Activated T-helper 9 cell treated with anti-CD3 and anti-CD28 coated beads, Interleukin-2, amount 50 U/mL, for 16 hours (primary cell): ENCODE results near the gene MAPK1IP1L.
"Not testable (repeated sequence)": the region's sequence is repeated elsewhere in the genome, so short reads cannot be mapped to it uniquely, and the experiment has no call there.

Experiments used
- DNase-seq: peaks from one replicate; pipeline ENCODE4 v3.0.0-alpha.2; 2020; ENCODE audit warnings: low read depth

Gene MAPK1IP1L

DNA sequence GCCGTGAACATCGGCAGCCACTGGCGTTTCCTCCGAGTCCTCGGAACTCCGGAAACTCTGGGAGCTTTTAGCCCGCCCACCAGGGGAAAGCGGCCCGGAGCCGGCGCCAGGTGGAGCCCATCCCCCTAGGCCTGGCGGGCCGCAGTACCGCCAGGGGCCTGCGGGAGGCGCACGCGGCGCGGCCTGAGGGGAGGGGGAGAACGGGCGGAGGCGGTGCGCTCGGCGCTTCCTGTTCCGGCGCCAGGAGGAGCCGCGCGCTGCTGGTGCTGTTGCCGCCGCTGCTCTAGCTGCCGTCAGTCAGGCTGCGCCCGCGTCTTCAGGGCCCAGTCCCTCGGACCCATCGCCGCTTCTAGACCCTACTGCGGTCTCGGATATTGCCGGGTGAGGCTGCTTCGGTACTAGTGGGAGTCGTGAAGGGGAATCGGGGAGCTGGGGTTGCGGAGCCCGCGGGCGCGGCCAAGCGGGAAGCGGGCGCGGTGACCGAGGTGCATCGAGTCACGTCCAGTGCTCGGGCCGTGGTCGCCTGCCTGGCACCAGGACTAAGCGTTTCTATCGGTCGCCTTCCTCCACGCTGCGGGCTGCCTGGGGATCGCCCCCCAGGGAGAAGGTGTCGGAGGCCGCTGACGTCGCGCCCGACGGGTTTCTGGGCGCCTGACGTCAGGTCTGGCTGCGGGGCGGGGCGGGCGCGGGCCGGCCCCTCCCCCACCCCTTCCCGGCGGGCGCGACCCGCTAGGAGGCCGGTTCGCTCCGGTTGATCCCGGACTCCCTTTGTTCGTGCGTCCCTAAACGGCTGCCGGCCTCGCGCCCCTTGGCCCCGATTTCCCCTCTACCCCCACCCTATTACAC lies at the start of gene MAPK1IP1L:
Gene MAPK1IP1L (plus strand): TSS at position 225 of the 846 bp plus-strand sequence. CDS start 10,037 bp downstream, outside the sequence.
- peak; percentile 88 for DNase-seq

DNA sequence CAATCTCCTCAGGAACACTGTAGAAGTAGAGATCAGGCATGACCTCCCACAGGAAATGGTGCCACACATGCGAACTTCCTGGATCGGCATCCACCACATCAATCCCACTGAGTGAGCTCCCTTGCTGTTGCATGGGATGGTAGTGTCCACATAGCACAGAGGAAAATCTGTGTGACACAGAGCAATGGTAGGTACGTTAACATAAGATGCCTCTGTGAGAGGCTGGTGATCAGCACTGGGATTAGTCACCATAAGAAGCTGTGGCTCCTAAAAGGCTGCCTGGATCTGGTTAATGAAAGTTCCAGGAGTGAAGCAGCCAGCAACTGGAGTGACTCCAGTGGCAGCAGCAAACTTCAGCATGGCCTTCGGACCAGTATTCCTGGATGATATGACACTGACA lies 46.4 kb upstream of the MAPK1IP1L start:
- no peak for DNase-seq

- DNase-seq = no peak
Observed at GRCh38 chr14:55015006-55015405, 36.4 kb upstream of the MAPK1IP1L start.

DNA sequence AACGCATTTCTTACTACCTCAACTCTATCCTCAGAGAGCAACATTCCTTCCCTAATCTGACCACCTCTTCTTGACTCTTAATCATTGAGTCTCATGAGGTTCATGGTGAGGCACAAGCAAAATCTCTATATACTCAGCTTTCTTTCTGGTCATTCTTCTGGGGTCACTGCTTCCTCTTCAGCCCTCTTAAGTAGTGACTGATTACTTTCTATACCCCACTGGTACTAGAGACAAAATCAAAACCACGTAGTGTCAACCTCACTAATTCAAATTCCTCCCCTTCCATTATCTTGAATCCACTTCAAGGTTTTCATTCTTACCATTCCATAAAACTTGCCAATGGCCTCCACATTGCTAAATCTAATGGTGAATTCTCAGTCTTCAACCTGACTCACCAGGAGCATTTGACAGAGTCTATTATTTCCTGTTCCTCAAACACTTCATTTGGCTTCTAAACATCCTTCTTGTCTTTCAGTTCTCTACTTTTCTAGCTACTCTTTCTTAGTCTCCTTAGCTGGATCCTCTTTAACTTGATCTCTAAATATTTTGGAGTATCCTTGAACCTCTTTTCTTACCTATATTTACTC lies 31.4 kb upstream of the MAPK1IP1L start:
- no peak for DNase-seq

DNA sequence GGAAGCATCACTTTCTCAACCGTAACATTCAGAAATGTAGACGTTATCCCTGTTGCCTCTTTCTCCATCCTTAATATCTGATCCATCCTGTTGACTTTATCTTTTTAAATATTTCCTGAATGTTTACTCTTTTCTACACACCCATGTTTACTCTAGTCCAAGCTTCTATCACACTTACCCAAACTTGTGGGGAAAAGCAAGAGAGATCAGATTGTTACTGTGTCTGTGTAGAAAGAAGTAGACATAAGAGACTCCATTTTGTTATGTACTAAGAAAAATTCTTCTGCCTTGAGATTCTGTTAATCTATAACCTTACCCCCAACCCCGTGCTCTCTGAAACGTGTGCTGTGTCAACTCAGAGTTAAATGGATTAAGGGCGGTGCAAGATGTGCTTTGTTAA lies 27.1 kb upstream of the MAPK1IP1L start:
- DNase-seq = not testable (repeated sequence)

GRCh38 chr14:55025948-55026347 lies 25.5 kb upstream of the MAPK1IP1L start:
- no peak for DNase-seq

- DNase-seq = no peak
Observed at GRCh38 chr14:55026441-55026792, 25.0 kb upstream of the MAPK1IP1L start.

- DNase-seq = peak; percentile 96
Observed at GRCh38 chr14:55026793-55027561, 24.5 kb upstream of the MAPK1IP1L start, which contains the start of the genes SOCS4 and WDHD1. SOCS4 (plus strand) TSS chr14:55027236; CDS start chr14:55043042, 15,806 bp downstream. WDHD1 (minus strand) TSS chr14:55027099; CDS start chr14:55026787, 312 bp downstream.

DNA sequence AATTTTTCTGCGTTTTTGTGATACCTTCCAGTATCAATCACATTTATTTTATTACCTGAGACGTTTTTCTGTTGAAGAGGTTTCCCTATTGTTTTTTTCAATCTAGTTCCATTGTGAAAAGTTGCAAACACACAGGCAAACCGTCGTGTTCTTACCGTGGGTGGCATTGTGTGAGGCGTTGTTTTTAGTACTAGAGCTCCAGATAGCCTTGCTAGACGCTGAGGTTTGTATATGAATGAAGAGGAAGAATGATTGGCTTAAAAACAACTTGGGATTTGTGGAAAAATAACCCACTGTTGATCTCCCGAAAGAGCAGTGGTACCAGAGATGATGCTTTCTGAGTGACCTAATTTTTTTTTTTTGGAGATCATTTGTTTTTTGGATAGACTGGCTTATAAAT lies 23.4 kb upstream of the MAPK1IP1L start:
- DNase-seq = no peak

- DNase-seq = no peak
Observed at GRCh38 chr14:55028476-55028875, 23.0 kb upstream of the MAPK1IP1L start.

DNA sequence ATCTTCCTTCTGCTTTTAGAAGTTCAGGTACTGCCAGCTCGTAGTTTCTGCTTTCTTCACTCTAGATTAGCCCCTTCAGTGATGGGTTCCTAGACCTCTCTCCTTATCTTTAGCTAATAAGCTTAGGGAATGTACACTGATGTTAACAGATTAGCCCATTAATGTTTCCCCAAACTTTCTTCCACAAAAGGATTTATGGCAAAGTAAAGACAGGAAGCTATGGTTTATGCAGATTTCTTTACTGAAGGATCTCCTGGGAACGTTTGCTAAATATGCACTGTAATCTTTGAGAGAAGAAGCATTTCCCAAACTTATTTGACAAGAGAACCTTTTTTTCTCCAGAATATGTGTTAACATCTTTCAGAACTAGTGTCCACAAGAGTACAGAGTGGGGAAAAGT lies 20.3 kb upstream of the MAPK1IP1L start:
- no peak for DNase-seq

DNA sequence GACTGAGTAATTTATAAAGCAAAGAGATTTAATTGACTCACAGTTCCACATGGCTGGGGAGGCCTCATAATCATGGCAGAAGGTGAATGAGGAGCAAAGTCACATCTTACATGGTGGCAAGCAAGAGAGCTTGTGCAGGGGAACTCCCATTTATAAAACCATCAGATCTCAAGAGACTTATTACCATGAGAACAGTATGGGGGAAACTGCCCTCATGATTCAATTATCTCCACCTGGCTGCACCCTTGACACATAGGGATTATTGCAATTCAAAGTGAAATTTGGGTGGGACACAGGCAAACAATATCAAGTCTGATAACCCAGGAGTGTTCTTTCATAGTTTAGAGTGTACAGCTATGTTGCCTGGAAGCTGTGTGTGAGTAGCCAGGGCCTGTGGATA lies 13.5 kb upstream of the MAPK1IP1L start:
- not testable (repeated sequence) for DNase-seq

GRCh38 chr14:55038708-55039107 lies 12.7 kb upstream of the MAPK1IP1L start:
- no peak for DNase-seq

- no peak for DNase-seq
Observed at GRCh38 chr14:55043528-55043927, 7.9 kb upstream of the MAPK1IP1L start.

- DNase-seq = no peak
Observed at GRCh38 chr14:55045087-55045486, 6.4 kb upstream of the MAPK1IP1L start.

DNA sequence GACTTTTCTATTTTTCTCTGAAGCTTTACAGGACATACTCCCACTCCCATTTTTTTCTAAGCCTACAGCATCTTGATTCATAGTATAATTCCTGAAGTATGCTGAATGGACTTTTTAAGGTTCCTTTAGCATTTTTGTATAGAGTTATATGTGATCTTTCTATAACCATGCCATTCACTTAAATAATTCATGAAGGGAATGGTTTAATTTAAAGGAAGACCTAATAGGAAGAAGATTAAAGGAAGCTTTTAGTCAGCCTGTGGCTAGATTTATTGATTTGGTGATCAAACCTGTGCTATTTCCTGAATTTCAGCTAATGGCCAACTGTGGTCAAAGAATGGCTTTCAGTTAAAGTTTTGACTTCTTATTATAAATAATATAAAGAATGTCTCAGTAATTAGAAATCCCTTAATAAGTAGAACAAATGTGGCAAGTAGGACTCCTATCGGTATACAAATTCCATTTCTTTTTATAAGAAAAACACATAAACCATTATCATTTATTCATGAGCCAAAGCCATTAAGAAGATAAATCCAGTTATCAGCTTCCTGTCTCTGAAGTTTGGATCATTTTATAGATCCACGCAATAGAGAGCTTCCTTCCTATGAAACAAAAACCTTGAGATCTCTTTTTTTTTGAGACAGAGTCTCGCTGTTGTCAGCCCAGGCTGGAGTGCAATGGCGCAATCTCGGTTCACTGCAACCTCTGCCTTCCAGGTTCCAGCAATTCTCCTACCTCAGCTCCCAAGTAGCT lies 4.0 kb upstream of the MAPK1IP1L start:
- DNase-seq = no peak

- no peak for DNase-seq
Observed at GRCh38 chr14:55048900-55049436, 2.5 kb upstream of the MAPK1IP1L start.

GRCh38 chr14:55051165-55051422 lies 353 bp upstream of the MAPK1IP1L start:
- DNase-seq = no peak

- no peak for DNase-seq
Observed at GRCh38 chr14:55052269-55052930, 953 bp downstream of the MAPK1IP1L start.

GRCh38 chr14:55053018-55053417 lies 1.6 kb downstream of the MAPK1IP1L start:
- no peak for DNase-seq

GRCh38 chr14:55053500-55053899 lies 2.1 kb downstream of the MAPK1IP1L start:
- DNase-seq = no peak
